NCI-H128 (cell line): ENCODE results near the gene PRKAR1B.

Source experiments
- DNase-seq: peaks from one replicate; lab custom pipeline; 2025; ENCODE audit not compliant: unreplicated experiment; lab: John Stamatoyannopoulos, UW

The PRKAR1B gene

GRCh38 chr7:741850-742249 lies 14.8 kb upstream of the PRKAR1B start:
- DNase-seq: no peak

- no peak for DNase-seq
These were observed 14.2 kb upstream of the PRKAR1B start for GRCh38 chr7:741191-741671.

GRCh38 chr7:739983-740942 lies 13.2 kb upstream of the PRKAR1B start:
- no peak for DNase-seq

- DNase-seq: no peak
These were observed 12.4 kb upstream of the PRKAR1B start for GRCh38 chr7:739455-739982.

- no peak for DNase-seq
These were observed 11.8 kb upstream of the PRKAR1B start for GRCh38 chr7:738723-739454.

GRCh38 chr7:738241-738640 lies 11.2 kb upstream of the PRKAR1B start:
- no peak for DNase-seq

GRCh38 chr7:734808-735207 lies 7.7 kb upstream of the PRKAR1B start:
- no peak for DNase-seq

- no peak for DNase-seq
These were observed 7.1 kb upstream of the PRKAR1B start for GRCh38 chr7:734214-734613.

GRCh38 chr7:732556-732955 lies 5.5 kb upstream of the PRKAR1B start:
- no peak for DNase-seq

GRCh38 chr7:732094-732541 lies 5.0 kb upstream of the PRKAR1B start:
- DNase-seq: no peak

GRCh38 chr7:731440-732085 lies 4.5 kb upstream of the PRKAR1B start:
- DNase-seq: no peak

- DNase-seq: no peak
These were observed 3.7 kb upstream of the PRKAR1B start for GRCh38 chr7:730501-731439.

- DNase-seq: no peak
These were observed 2.3 kb upstream of the PRKAR1B start for GRCh38 chr7:729140-730000.

GRCh38 chr7:728602-729001 lies 1.5 kb upstream of the PRKAR1B start:
- no peak for DNase-seq

- DNase-seq: no peak
These were observed 852 bp upstream of the PRKAR1B start for GRCh38 chr7:727806-728460.

- DNase-seq: no peak
These were observed 302 bp downstream of the PRKAR1B start for GRCh38 chr7:726854-727103.

- DNase-seq: peak; percentile 45
These were observed 812 bp downstream of the PRKAR1B start, which contains the start of gene DNAAF5 for GRCh38 chr7:726084-726853. TSS of gene DNAAF5 (plus strand) at chr7:726699. CDS start at chr7:726721, 22 bp downstream.
